NB4 (cell line): ENCODE data around the gene PRKD3.

Source experiments
- DNase-seq: peaks from one replicate; pipeline ENCODE4 v3.0.0; 2010; ENCODE audit warnings: low read depth
- H3K4me3 ChIP-seq: one replicate; pipeline ENCODE4 v1.5.1; 2011; ENCODE audit warnings: mild to moderate bottlenecking, low read depth, low read length, moderate library complexity
- CTCF ChIP-seq: IDR thresholded peaks from one replicate; pipeline ENCODE4 v1.5.1; 2012; ENCODE audit warnings: low read depth, low read length
- MAX ChIP-seq: IDR thresholded peaks from 2 replicates; pipeline ENCODE4 v1.6.1; 2011; ENCODE audit warnings: low read depth, low read length
- MYC ChIP-seq: IDR thresholded peaks from 2 replicates; pipeline ENCODE4 v1.6.1; 2011; ENCODE audit warnings: low read depth, low read length
- POLR2A ChIP-seq: IDR thresholded peaks from 2 replicates; pipeline ENCODE4 v1.6.1; 2011; ENCODE audit warnings: mild to moderate bottlenecking; ENCODE audit not compliant: insufficient read length; ENCODE audit errors: extremely low read depth

Gene PRKD3

GRCh38 chr2:37350034-37350433 lies 25.4 kb upstream of the PRKD3 start:
- no peak overlapping the region for H3K4me3 ChIP-seq
- DNase-seq: peak; percentile 57
- TF ChIP-seq MYC (no peak), MAX (no peak), CTCF (no peak), POLR2A (no peak)

GRCh38 chr2:37349231-37349860 lies 24.7 kb upstream of the PRKD3 start:
- H3K4me3 ChIP-seq: no peak overlapping the region
- peak; percentile 53 for DNase-seq
- TF ChIP-seq MYC: no peak
- no peak for TF ChIP-seq CTCF
- no peak for TF ChIP-seq POLR2A
- TF ChIP-seq MAX: no peak

GRCh38 chr2:37348155-37348554 lies 23.5 kb upstream of the PRKD3 start:
- H3K4me3 ChIP-seq: no peak overlapping the region
- no peak for TF ChIP-seq POLR2A
- TF ChIP-seq MYC: no peak
- TF ChIP-seq CTCF: no peak
- no peak for TF ChIP-seq MAX
- DNase-seq: no peak

- peak; percentile 80 for DNase-seq
Observed at GRCh38 chr2:37344453-37345361, 20.1 kb upstream of the PRKD3 start, which contains the start of gene QPCT. QPCT (plus strand) TSS chr2:37344630; CDS start chr2:37344732, 102 bp downstream.

More at GRCh38 chr2:37344453-37345361, 20.1 kb upstream of the PRKD3 start, which contains the start of gene QPCT:
- H3K4me3 ChIP-seq: peak within 1 kb of the TSS; percentile 58
- TF ChIP-seq MAX (no peak), POLR2A (no peak), MYC (no peak), CTCF (no peak)
